Loucy (cell line): ENCODE data around the gene CCDC188.

Source experiments
- H2AFZ ChIP-seq: fragments of 200-600 bp; sonication (generic); 2 replicates; pipeline ENCODE4 v1.6.0; 2016; ENCODE audit warnings: antibody characterized with exemption, mild to moderate bottlenecking, low read length, moderate library complexity
- H3F3A ChIP-seq: fragments of 200-600 bp; 2 replicates; pipeline ENCODE4 v1.6.0; 2016; ENCODE audit warnings: antibody characterized with exemption, low read depth, mild to moderate bottlenecking
- H3K27me3 ChIP-seq: fragments of 200-600 bp; sonication (generic); 2 replicates; pipeline ENCODE4 v1.6.1; 2014; ENCODE audit warnings: low read length, mild to moderate bottlenecking; ENCODE audit not compliant: insufficient read depth, poor library complexity, severe bottlenecking
- H3K36me3 ChIP-seq: fragments of 200-600 bp; sonication (generic); 2 replicates; pipeline ENCODE4 v1.6.1; 2016; ENCODE audit warnings: low read length; ENCODE audit not compliant: insufficient read depth
- H3K4me1 ChIP-seq: fragments of 200-600 bp; sonication (generic); 2 replicates; pipeline ENCODE4 v1.5.1; 2014; ENCODE audit warnings: low read length, mild to moderate bottlenecking; ENCODE audit not compliant: insufficient read depth, poor library complexity, severe bottlenecking
- H3K4me2 ChIP-seq: fragments of 200-600 bp; sonication (generic); 2 replicates; pipeline ENCODE4 v1.6.0; 2014; ENCODE audit warnings: antibody characterized with exemption, low read length, low read depth, mild to moderate bottlenecking; ENCODE audit not compliant: poor library complexity, severe bottlenecking
- H3K4me3 ChIP-seq: fragments of 200-600 bp; sonication (generic); 2 replicates; pipeline ENCODE4 v1.5.1; 2014; ENCODE audit warnings: low read length, mild to moderate bottlenecking, mixed read lengths; ENCODE audit not compliant: poor library complexity, severe bottlenecking
- H3K79me2 ChIP-seq: fragments of 200-600 bp; sonication (generic); 2 replicates; pipeline ENCODE4 v1.6.1; 2014; ENCODE audit warnings: low read length; ENCODE audit not compliant: insufficient read depth
- H3K9ac ChIP-seq: fragments of 200-600 bp; sonication (generic); 2 replicates; pipeline ENCODE4 v1.6.0; 2014; ENCODE audit warnings: mild to moderate bottlenecking, low read depth, low read length, moderate library complexity; ENCODE audit not compliant: poor library complexity, severe bottlenecking
- H3K9me2 ChIP-seq: fragments of 200-600 bp; sonication (generic); replicated peaks from 2 replicates; pipeline ENCODE4 v1.6.1; 2016; ENCODE audit warnings: low read depth, low read length, mixed read lengths
- H3K9me3 ChIP-seq: fragments of 200-600 bp; sonication (generic); 2 replicates; pipeline ENCODE4 v1.6.1; 2014; ENCODE audit warnings: mild to moderate bottlenecking, antibody characterized with exemption, low read length, low read depth; ENCODE audit not compliant: insufficient read depth
- H4K20me1 ChIP-seq: fragments of 200-600 bp; sonication (generic); 2 replicates; pipeline ENCODE4 v1.6.0; 2014; ENCODE audit warnings: antibody characterized with exemption, low read length, mild to moderate bottlenecking; ENCODE audit not compliant: insufficient read depth, poor library complexity, severe bottlenecking
- EZH2phosphoT487 ChIP-seq: fragments of 200-600 bp; IDR thresholded peaks from 2 replicates; pipeline ENCODE4 v1.6.1; 2018; ENCODE audit warnings: antibody characterized with exemption, mild to moderate bottlenecking, moderate library complexity, borderline replicate concordance
- TF ChIP-seq, protein P1 (sequence below): fragments of 200-600 bp; sonication (generic); conservative IDR thresholded peaks from 2 replicates; pipeline ENCODE4 v1.5.1; 2014; ENCODE audit warnings: mild to moderate bottlenecking, antibody characterized with exemption, low read length

The CCDC188 gene

GRCh38 chr22:20125201-20126174 is 25.4 kb downstream of the CCDC188 start:
- H4K20me1 ChIP-seq, result peaks cover 52% of the 10 kb centered on the region
- no peak overlapping the region for H3K9ac ChIP-seq
- peaks cover 79% of the 10 kb centered on the region; the same call in 1 of the 2 replicates for H3K36me3 ChIP-seq

GRCh38 chr22:20124083-20124787 is 26.6 kb downstream of the CCDC188 start:
- peaks cover 58% of the 10 kb centered on the region for H3K79me2 ChIP-seq
- H2AFZ ChIP-seq, result no peak overlapping the region
- no peaks in the 10 kb centered on the region for H3K9me2 ChIP-seq
- H3K36me3 ChIP-seq, result peaks cover 90% of the 10 kb centered on the region; the same call in 1 of the 2 replicates
- TF ChIP-seq, protein P1, sequence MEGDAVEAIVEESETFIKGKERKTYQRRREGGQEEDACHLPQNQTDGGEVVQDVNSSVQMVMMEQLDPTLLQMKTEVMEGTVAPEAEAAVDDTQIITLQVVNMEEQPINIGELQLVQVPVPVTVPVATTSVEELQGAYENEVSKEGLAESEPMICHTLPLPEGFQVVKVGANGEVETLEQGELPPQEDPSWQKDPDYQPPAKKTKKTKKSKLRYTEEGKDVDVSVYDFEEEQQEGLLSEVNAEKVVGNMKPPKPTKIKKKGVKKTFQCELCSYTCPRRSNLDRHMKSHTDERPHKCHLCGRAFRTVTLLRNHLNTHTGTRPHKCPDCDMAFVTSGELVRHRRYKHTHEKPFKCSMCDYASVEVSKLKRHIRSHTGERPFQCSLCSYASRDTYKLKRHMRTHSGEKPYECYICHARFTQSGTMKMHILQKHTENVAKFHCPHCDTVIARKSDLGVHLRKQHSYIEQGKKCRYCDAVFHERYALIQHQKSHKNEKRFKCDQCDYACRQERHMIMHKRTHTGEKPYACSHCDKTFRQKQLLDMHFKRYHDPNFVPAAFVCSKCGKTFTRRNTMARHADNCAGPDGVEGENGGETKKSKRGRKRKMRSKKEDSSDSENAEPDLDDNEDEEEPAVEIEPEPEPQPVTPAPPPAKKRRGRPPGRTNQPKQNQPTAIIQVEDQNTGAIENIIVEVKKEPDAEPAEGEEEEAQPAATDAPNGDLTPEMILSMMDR, result no peak
- no peak for TF ChIP-seq EZH2phosphoT487
- no peak overlapping the region for H3K4me2 ChIP-seq
- peaks cover 27% of the 10 kb centered on the region for H3K4me1 ChIP-seq
- no peak overlapping the region for H3K9ac ChIP-seq
- H4K20me1 ChIP-seq, result peaks cover 64% of the 10 kb centered on the region
- no peak overlapping the region for H3K4me3 ChIP-seq
- 0 out of 2 replicates have a peak, but pooled peaks cover 2% of the 10 kb centered on the region for H3F3A ChIP-seq
- no peaks in the 10 kb centered on the region for H3K27me3 ChIP-seq
- no peaks in the 10 kb centered on the region for H3K9me3 ChIP-seq

More at GRCh38 chr22:20125201-20126174, 25.4 kb downstream of the CCDC188 start:
- no peak for TF ChIP-seq EZH2phosphoT487
- TF ChIP-seq, protein P1, result no peak
- no peaks in the 10 kb centered on the region for H3K9me3 ChIP-seq
- no peaks in the 10 kb centered on the region for H3K9me2 ChIP-seq
- peaks cover 45% of the 10 kb centered on the region for H3K79me2 ChIP-seq
- H3F3A ChIP-seq, result 0 out of 2 replicates have a peak, but pooled peaks cover 2% of the 10 kb centered on the region
- H3K27me3 ChIP-seq, result no peaks in the 10 kb centered on the region
- no peak overlapping the region for H3K4me2 ChIP-seq
- H3K4me1 ChIP-seq, result peaks cover 15% of the 10 kb centered on the region
- no peak overlapping the region for H2AFZ ChIP-seq
- no peak overlapping the region for H3K4me3 ChIP-seq

- H3K79me2 ChIP-seq, result peaks cover 65% of the 10 kb centered on the region
- peaks cover 70% of the 10 kb centered on the region for H4K20me1 ChIP-seq
- H3K9me3 ChIP-seq, result no peaks in the 10 kb centered on the region
- no peak overlapping the region for H2AFZ ChIP-seq
- H3K9ac ChIP-seq, result no peak overlapping the region
- 0 out of 2 replicates have a peak, but pooled peaks cover 1% of the 10 kb centered on the region for H3F3A ChIP-seq
- no peaks in the 10 kb centered on the region for H3K27me3 ChIP-seq
- no peak overlapping the region for H3K4me2 ChIP-seq
- H3K4me1 ChIP-seq, result peaks cover 34% of the 10 kb centered on the region
- H3K9me2 ChIP-seq, result no peaks in the 10 kb centered on the region
- H3K4me3 ChIP-seq, result no peak overlapping the region
- H3K36me3 ChIP-seq, result peaks cover 91% of the 10 kb centered on the region; the same call in 1 of the 2 replicates
- TF ChIP-seq, protein P1, result no peak
- no peak for TF ChIP-seq EZH2phosphoT487
These were observed 27.3 kb downstream of the CCDC188 start for GRCh38 chr22:20123366-20124082.
